GM21786 (cell line): ENCODE results near the gene GNG12.

Experiments
- ATAC-seq: cut with Tn5 transposase; IDR thresholded peaks from one replicate; pipeline ENCODE4 v1.9.1; 2021; ENCODE audit not compliant: unreplicated experiment

Gene GNG12

DNA sequence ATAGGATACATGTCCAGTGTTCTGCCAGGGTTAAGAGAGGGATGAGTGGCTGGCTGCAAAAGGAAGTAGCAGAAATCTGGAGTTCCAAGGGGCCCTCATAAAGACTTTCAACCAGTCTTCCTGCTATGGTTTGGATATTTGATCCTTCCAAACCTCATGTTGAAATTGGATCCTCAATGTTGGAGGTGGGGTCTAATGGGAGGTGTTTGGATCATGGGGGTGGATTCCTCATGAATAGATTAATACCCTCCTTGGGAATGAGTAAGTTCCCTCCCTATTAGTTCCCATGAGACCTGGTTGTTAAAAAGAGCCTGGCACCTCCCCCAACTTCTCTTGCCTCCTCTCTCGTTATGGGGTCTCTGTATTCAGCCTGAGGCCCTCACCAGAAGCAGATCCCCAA, 10.1 kb upstream of the GNG12 start:
- no peak for ATAC-seq

DNA sequence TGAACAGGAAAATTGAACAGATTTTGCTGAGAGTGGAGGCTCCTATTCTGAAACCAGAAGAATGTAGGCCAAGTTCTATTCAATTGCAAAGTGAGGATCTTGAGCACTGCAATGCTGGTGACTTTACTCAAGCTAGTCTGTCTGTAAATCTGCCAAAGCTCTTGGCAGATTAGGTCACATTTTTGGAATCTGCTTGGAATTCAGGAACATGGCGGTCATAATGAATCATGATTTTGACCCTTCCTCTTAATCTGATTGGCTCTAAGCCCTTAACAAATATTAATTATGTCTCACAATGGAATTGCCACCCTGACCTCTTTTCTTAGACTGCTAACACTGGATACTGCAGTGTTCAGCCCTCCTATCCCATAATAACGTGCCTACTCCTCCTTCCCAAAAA, 7.2 kb upstream of the GNG12 start:
- no peak for ATAC-seq

DNA sequence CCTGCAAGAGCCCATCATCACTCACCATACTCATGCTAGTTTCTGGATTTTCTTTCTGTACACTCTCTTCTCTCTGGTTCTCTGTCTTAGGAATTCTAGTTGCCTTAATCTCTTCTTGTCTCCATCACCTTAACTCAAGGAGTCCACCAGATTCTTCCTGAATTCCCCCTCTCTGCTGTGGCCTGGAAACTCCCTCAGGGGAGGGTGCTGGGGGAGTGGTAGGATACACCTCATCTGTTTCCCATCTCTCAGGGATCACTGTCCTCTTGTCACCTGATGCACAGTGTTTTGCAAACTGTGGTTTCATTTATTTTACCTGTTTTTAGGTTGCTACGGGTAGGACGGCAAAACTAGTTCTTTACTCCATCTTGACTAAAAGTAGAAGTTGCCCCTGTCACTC, 6.6 kb upstream of the GNG12 start:
- no peak for ATAC-seq

DNA sequence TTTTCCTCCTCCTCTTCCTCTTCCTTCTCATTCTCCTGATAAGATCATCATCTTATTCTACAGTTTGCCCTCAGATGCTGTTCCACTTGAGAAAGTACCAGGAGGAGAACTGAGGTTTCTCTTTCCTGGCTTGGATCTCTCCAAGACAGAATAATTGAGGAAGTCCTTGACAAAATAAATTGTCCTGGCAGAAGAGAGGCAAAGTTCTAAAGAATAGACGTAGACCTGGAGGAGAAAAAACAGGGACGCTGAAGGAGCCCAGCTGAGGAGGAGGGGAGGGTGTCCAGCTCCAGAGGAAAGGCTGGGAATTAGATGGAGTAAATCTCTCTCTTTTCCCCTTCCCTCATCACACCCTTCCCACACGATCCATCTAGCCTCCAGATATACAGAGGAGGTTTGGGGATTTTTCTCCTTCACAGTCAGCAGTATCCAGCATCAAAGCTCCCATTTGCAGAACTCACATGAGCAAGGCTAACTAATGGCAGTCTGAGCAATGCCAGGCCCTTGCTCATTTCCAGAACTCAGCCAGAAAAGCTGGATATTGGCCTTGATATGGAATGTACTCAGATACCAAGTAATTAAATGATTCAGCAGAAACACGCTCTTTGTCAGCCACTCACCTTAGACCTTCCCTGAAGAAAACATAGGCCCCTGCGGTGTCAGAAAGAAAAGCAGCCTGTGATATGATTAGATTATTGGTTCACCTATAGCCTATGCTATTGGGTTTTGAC, 5.1 kb upstream of the GNG12 start:
- ATAC-seq, result no peak

DNA sequence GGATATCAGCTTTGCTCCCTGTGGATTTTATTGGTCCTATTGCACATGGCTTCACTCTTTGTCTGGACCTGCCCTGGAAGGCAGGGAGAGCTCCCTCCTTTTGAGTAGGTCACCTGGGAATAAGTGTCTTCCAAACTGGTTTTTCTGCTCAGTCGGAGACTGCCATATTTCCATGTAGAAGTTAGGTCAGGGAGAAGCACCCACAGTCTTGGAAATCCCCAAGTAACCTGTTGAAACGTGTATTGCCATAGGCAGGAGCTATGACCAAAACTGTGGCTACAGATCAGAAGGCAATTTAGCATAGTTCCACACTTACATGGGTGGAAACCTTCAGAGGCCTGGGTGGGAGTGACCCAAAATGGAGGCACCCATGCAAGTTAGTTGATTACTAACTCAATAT, 3.5 kb upstream of the GNG12 start:
- no peak for ATAC-seq

DNA sequence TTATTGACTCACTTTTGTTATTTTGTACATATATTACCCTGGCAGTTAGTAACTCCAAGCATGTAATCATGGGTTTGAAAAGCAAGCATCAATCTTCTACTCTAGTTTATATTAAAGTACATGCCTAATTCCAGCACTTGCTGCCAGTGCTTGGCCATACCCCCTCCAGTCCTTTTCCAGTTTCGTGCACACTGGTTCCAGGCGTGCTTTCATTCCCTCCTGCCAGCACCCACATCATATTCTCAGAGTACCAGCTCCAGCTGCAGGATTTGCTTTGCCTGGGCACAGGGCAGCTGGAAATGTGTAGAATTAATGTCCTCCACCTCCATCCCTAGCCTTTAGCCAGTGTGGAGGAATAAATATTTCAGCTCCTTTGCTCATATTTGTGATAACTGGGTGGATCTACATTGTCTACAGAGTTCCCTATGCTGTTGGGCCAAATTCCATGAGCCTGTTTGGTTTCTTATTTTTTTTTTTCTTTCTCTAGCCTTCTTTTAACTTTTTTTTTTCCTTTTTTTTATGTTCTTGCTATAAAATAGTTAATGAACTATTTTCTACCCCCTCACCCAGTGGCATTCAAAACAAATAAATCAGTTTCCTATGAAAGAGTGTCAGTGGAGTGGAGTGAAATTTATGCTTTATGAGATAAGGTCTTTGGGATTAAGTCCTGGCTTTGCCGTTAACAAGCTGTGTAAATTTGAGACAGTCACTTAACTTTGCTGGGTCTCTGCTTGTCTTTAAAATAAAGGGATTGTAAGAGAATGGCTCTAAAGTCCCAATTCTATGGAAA, 2.6 kb upstream of the GNG12 start:
- ATAC-seq, result no peak

DNA sequence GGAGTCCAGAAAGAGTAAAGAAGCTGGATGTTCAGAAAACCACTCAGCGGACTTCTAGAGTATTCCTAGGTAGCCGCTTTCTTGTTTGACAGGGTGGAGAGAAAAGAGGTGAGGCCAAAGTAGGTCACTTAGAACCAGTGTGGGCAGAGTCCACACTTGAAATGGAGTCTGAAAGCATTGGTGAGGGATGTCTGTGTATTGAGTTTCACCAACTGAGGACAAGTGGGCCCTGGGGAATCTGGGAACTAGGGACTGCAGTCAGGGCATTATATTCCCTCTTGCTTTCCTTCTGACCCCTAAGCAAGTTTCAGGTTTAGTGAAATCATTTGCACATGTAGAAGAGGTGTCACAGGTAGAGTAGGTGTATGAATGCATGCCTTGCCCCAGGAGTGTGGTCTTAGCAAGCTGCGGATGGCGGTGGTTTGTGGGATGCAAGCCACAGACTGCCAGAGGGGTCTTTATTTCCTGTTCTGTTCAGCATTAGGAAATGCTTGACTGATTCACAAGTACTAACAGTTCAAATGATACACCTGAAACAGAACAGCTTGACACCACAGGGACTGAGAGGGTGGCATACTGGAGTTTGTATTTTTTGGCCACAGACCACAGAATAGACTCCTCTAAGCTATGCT, 1.1 kb upstream of the GNG12 start:
- no peak for ATAC-seq

DNA sequence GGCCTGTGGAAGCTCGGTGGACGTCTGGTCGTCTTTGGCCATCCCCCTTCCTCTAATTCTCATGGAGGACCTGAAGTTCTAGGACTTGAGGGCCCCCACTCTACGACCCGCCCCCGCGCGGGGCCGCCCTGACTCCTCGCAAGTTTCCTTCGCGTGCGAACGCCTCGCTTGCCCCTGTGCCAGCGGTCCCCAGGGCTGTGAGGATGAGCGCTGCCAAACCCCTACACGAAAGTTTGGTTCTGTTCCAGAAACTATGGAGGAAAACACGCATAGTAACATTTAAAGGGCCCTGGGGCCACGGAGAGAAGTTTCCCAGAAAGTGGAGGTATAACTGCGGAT, 304 bp upstream of the GNG12 start:
- no peak for ATAC-seq

DNA sequence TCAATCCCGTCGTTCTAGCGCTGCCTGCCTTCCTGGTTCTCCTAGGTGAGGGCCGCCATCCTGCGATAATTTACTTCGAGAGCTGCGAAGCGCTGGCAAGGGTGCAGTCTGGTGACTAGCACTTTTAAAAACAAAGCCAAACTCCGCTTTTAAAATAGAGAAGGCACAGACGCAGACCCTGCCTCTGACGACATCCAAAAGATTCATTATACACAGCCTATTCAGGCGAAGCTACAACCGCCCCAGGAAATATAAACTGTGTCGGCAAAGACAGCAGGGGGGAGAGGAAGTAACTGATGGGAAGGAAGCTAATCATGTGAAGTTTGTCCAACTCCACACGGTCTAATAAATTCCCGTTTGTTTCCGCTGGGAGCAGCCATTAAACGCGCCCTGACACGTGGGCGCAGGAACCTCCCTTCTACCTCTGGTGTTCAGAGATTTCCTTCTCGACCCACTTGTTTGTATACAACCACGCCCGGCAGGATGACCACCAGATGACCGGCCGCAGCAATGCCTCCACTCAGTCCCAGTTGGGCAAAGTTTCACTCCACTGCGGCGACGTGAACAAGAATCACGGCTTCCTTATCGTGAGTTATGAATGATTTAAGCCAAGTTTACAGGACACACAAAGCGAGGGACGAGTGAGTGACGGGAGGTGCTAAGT, 1.3 kb downstream of the GNG12 start:
- ATAC-seq, result no peak

DNA sequence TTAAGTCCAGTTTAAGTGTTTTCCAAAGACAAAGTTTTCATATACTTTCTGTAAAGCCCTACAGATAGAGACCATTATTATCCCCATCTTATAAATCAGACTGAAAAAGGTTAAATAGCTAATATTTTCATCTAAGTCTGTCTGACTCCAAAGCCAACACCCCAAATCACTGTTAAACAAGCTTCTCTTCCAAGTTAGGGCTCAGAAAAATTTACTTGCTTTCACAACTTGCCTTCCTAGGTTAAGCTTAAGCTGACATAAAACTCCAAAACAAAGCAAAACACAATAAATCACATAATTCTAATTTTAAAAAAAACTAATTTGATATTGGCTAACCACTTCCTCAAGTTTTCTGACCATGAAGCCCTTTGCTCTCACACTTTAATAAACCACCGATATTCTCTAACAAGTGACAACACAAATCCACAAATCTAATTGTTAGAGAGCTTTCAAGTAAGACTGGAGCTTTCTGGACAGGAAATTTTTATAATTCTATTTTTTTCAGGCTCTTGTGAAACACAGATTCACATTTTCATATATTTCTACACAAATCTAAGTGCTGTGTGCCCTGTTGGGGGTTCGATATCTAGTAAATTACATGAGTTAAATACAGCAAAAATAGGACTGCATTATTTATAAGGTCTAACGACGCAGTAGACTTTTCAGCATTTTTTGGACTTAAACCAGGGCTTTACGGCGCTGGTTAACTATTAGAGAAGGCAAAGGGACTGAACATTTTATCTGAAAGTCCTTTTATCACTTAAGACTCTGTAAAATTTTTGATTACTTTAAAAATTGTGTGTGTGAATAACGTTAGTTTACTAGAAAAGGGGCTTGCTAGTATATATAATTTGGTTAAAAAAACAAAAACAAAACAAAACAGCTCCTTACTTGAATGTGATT, 2.1 kb downstream of the GNG12 start:
- ATAC-seq, result no peak

DNA sequence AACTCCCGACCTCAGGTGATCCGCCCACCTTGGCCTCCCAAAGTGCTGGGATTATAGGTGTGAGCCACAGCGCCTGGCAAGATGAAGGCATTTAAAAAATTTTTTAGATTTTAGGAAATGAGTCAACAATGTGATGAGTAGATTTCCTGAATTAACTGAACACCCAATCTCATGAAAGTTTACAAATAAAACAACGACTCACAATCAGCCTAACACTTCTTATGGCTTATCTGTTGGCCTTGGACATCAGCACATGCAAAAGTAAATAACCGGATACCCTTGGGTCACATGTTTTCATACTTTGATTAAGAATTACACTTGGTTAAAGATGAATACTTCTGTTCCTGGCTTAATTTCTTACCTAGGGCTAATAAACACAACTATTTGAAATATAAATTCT, 3.0 kb downstream of the GNG12 start:
- no peak for ATAC-seq

DNA sequence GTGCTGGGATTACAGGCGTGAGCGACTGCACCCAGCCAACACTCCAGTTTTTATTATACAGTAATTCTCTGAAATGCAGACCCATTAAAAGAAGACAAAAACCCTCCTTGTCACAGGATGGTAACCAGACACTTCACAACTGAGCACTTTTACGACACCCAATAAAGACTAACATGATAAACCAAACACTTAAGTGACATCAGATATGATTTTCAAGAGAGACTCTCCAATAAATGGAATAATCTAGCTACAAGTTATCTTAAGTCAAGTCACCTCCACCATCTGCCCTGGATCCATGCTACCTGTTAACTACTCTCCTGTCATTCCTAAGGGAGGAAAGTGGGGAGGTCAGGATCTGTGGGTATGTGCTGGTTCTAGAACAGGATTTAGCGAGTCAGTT, 5.6 kb downstream of the GNG12 start:
- ATAC-seq, result no peak

DNA sequence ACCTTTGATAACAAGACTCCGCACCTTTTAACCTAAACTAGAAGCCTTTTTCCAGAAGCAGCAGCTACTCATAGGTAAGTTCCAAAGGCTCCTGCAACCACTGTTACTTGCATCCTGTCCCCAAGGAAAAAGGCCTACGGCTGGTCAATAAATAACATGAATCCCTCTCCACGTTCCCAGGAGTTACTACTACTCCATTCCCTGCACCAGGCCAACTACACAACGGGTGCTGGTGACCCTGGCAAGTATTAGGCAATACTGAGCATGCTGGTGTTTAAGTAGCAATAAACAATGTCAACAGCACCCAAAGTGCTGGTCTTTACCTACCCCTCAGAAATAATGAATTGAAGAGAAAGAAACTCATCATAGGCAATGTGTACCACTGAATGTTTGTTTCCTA, 7.7 kb downstream of the GNG12 start:
- ATAC-seq, result no peak

DNA sequence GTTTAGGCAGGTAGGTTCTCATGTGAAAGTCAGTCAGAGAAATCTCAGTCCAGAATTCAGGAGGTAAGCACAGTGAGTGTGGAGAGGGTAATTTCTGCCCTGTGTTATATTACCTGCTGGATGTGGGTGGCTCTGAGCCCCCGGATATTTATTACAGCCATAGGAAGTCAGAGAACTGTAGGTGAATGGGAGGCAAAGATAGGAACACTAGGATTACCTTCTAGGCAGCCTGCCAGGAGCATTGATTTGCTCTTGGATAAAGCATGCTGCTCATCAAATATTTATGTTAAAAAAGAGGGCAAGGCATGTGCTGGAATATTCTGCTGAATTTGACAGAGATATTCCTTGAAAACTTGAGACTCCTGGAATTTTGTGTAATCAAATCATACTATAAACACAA, 8.5 kb downstream of the GNG12 start:
- no peak for ATAC-seq

DNA sequence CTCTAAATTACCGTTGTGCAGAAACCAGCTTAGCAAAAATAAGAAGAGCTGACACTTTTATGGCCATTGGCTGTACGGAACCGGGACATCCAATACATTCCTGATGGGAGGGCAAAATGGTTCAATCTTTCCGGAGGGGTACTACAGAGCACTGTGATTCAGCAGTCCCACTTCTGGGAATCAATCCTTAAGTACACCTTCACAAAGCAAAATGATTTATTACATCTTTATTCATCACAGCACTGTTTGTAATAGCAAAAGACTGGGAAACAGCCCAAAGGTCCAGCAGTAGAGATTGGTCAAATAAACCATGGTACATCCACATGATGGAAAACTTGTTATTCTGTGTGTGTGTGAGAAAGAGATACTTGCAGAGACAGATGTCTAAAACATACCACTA, 9.7 kb downstream of the GNG12 start:
- no peak for ATAC-seq

DNA sequence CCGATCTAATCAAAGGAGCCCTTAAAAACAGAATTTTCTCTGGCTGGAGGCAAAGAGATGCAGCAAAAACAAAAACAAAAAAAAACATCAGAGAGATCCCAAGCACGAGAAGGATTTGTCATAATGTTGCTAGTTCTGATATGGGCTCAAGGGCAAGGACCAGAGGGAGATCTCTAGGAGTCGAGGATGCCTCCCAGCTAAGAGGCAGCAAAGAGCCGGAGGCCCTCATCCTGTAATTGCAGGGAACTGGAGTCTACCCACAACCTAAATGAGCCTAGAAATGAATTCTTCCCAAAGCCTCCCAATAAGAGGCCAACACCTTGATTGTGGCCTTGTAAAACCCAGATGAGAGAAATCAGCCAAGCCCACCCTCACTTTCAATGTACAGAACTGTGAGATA, 12.0 kb downstream of the GNG12 start:
- no peak for ATAC-seq

DNA sequence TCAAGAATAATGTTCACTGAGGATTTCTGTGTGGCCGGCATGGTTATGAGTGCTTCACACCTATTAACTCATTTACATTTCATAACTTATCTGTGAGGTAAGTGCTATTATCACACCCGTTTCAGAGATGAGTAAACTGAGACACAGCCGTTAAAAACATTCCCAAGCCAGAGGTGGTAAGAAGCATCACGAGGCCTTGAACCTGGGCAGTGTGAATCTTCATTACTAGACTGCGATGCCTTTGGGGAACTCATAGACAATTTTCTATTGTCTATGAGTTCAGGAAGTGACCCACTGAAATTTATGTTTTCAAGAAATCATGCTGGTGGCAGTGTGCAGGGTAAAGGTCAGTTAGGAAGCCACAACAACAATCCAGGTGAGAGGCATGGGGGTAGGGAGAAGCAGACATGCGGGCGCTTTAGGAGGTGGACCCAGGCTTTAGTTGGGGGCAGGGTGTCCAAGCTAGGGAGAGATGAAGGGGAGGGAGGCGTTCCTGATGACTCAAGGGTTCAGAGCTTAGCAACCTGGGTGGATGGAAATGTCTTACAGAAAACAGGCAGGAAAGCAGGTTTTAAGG, 14.5 kb downstream of the GNG12 start:
- ATAC-seq, result no peak

DNA sequence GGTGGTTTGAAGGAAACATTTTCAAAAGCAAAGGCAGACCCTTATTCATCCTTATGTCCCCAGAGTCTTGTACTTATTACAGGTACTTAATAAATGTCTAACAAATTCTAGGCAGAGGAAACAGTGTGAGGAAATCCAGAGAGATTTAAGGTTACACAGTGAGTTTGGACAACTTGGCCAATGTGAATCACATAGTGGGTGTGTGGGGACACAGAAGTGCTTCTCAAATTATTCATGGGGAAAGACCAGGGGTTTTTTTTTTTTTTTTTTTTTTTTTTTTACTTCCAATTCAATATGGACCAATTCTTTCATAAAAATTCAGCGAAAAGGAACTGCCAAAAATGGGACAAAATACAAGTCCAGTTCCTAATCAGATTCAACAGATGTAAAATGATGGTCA, 15.1 kb downstream of the GNG12 start:
- no peak for ATAC-seq

DNA sequence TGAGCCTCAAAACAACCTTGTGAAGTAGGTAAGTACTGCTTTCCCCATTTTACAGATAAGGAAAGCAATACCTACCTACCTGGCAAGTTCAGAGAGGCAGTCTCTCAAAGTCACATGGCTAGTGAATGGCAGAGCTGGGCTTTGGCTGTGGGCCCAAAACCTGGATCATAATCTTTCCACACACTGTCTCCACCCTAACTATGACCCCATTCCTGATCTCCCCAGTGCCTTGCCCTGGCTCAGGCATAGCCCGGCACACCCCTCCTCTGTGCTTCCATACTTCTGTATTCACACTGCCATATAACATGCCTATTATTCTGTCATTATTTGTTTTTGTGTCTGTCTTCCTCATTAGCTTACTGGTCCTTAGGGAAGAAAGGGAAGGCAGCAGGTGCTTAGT, 15.9 kb downstream of the GNG12 start:
- ATAC-seq, result no peak

DNA sequence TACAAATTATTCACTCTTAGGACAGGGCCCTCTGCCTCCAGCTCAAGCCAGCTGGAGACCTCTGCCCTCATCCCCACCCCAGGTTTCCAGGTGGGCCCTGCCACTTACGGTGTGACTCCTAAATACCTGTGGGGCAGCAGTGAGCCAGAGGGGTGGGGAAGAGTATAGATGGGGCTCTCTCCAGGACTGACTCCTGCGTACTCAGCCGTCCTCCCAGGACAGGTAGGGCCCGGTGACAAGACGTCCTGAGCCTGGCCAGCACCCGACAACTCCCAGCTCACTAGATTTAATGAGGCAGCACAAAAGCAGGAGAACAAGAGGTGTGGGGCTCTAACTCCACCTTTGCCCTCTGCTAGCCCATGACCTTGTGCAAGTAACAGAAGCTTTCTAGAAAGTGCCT, 16.8 kb downstream of the GNG12 start:
- no peak for ATAC-seq

DNA sequence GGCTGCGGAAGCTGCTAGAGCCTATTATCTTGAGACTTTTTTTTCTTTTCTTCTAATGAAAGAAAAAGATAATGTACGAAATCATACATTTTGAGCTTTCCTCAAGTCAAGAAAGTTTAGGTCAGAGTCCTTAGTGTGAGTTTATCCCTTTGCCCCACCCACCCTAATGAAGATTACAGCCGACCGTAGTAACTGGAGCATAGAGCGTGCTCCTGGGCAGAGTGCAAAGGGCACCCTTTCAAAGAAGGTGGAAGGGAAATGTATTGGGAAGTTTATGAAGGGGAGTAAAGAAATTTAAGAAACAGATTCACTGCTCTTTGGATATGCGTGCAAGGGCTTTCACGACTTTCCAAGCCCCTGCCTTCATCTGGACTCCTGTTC, 17.2 kb downstream of the GNG12 start:
- ATAC-seq, result no peak
